NAMALWA (cell line): ENCODE data around the gene SYMPK.
A peak's percentile ranks its signal among the peaks of the same experiment; 100 is the strongest.

Source experiments
- DNase-seq: peaks from one replicate; pipeline ENCODE4 v3.0.0-alpha.2; 2015; ENCODE audit warnings: low spot score

Gene SYMPK

DNA sequence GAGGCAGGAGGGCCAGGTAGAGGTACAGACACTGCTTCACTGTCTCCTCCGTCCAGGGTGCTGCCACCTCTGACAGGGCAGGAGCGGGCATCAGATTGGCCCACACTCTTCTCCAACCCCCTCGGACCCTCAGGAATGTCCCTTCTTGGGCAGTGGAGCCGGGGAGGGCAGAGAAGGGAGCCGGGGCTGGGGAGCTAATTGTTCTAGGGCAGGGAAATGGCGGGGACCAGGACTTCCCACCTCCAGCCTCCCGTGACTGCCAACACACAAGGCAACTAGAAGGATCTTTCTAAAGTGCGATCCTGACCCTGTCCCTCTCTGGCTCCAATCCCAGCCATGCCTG lies 37.7 kb downstream of the SYMPK start:
- no peak for DNase-seq

DNA sequence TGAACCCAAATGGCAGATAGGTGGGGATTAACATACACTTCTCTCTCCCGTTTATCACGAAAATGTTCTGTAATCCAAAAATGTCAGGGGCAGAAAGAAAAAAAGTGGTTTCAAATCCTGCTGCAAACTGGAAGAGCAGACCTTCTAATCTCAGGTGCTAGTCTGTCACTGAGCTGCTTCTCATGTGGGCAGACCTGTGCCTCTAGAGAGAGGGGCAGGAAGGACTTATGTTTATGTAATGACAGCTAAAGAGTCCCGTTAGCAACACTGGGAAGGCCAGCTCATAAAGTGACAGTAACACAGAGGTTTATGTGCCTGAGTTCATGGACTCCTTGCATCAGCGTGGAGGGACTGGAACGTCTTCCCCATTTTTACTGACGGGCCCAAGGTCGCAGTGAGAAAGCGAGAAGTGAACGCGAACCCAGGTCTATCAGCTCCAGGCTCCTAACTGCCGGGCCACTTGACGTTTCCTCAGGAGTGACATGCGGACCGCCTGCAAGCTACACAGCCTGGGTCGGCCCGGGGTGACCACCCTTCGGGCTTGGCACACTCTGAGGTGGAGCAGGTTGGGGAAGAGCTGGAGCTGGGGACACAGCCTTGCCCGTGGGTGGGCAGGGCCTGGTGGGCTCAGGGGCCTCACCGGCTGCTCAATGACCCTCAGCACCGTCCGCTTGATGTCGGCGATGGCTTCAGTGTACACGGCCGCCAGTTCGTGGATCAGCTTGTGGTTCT lies 38.2 kb downstream of the SYMPK start:
- DNase-seq: no peak

DNA sequence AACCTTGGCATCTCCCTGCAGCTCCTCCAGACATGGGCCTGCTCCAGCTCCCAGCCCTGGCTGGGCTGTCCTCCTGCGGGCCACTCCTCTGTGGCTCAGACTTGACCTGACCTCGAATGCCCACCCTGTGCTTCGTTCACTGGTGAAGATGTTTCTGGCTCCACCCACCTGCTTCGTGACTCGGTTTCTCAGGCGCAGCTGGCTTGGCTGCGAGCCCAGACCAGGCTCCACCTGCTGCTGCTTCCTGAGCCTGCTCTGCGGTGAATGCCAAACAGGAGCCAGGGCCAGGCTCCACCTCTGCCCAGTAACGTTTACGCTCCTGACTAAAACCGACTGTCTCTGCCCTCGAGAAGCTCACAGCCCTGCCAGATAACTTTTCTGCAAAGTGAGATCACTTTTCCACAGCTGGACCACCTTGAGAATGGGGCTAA lies 38.9 kb downstream of the SYMPK start:
- peak; percentile 68 for DNase-seq

DNA sequence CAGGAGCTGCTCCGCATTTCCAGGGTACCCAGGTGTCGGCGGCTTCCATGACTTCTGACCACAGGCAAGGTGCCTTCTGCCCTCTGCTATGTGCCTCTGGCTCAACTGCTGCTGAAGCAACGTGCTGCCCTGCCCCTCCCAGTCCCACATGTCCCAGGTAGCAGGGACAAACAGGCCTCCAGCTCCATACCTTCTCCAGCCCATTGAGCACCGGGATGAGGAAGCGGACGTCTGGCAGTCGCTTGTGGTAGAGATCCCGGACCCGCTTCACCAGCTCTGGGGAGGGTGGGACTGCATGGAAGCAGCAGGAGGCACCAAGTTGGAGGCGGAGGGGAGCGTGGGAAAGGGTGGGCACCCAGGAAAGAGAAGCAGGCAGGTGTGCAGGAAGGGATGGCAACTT lies 39.8 kb downstream of the SYMPK start:
- DNase-seq: no peak

DNA sequence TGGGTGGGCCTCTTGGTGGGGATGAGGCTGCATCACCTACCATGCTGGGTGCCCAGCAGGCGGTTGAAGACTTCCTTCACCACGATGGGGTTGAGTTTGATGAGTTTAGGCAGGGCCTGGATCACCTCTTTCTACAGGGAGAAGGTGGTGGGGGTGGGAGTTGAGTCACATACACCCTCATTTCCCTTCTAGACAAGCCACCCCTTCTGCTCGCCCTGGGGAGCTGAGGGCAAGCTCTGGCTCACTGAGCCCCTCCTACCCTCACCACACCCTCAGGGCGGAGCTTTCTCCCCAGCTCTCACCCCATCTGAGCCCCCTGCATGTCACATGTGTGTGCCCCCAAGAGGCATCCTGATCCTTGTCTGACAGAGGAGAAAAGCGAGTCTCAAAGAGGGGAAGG lies 40.2 kb downstream of the SYMPK start:
- DNase-seq: no peak

DNA sequence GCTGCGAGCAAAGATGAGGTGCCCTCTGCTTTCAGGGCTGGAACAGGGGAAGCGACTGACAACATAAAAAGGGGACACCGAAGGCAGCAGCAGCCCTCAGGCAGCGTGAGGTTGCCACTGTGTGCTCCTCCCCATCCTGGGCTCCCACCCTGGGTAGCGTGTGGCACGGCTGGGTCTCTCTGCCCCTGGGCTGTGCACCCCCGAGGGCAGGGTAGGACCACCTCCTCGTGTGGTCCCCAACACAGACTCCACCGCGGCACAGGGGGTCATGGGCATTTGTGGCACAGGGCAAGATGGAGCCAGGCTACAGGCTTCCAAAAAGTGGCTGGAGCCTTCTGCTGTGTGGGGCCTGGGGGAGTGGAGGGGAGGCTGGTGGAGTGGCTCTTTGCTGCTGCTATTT lies 41.4 kb downstream of the SYMPK start:
- no peak for DNase-seq

DNA sequence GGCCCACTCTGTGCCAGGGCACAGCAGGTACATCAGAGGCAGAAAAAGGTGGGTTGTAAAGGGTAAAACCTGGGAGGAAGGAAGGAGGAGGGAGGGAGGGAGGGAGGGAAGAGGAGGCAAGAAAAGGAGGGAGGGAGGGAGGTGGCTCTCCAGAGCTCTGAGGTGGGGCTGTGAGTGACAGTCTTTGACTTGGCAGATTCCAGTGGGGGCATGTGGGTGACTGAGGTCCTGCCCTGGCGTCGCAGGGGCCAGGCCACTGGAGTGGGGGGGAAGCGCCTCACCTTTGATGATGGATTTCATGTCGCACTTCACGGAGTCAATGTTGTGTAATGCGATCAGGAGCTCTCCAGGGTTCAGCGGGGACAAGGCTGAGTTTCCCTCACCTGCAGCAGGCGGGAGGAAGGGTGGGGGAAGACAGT lies 41.8 kb downstream of the SYMPK start:
- no peak for DNase-seq

DNA sequence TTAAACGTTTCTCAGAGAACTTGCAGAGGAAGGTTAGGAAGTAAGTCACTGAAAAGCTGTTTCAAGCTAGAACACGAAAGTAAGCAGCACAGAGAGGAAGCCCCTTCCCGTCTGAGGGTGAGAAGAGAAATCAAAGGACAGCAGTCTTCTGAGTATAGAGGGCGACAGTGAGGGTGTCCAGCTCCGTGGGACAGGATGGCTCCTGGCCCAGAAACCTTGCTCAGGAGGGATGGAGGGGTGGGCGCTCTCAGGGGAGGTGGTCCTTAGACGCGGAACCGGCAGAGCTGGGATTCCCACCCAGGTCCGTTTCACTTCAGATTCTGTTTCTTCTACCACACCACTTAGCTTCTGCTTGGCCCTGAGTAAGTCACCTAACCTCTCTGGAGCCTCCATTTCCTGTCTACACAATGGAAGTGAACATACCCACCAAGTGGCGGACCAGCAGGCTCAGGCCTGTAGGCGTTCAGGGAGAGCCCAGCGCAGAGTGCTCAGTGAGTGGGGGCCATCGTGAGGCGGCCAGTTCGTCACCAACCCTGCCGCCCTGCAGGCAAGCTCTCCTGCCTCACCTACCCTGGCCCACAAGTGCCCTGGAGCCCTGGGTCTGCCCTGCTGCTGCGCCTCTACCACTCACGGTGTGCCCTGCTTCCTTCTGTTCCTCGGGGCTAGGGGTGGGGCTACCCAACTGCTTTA lies 42.4 kb downstream of the SYMPK start:
- no peak for DNase-seq

DNA sequence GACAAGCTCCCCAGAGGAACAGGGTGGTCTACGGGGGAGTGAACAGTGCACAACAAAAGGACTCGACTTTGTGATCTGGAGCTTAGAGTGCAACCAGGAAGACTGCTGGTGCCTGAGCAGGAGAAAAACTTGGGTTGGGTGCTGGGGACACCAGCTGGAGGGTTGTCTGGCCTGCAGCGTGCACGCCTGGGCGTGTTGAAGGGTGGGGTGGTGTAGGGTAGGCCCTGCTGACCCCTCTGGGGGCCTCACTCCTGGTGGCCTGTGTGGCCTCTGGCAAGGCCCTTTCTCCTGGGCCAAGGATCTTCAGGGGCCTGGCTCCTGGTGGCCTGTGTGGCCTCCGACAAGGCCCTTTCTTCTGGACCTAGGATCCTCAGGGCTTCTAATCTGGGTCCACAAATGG lies 43.2 kb downstream of the SYMPK start:
- no peak for DNase-seq

DNA sequence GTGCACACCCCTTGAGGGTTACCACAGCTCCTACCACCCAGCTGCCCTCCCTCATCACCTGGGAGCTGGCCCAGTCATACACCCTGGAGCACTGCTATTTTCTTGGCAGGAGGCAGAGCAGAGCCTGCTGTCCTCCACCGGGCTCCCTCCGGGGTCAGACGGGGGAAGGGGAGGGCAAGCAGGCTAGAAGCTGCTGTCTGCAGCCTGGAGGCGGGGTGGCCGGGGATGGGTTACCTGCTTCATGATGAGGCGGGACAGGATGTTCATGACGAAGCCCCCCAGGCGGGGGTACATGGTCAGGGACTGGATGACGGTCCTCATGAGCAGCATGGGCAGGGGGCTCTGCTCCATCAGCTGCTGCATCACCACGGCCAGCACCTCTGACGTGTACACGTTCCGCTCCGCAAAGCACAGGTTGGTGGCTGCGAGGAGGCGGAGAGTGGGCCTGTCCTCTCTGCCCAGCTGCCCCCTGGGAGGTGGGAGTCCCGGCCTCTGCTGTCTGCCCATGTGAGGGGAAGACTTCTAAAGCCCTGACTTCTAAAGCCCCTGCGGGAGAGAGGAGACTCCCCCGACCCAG lies 45.1 kb downstream of the SYMPK start:
- DNase-seq: no peak

DNA sequence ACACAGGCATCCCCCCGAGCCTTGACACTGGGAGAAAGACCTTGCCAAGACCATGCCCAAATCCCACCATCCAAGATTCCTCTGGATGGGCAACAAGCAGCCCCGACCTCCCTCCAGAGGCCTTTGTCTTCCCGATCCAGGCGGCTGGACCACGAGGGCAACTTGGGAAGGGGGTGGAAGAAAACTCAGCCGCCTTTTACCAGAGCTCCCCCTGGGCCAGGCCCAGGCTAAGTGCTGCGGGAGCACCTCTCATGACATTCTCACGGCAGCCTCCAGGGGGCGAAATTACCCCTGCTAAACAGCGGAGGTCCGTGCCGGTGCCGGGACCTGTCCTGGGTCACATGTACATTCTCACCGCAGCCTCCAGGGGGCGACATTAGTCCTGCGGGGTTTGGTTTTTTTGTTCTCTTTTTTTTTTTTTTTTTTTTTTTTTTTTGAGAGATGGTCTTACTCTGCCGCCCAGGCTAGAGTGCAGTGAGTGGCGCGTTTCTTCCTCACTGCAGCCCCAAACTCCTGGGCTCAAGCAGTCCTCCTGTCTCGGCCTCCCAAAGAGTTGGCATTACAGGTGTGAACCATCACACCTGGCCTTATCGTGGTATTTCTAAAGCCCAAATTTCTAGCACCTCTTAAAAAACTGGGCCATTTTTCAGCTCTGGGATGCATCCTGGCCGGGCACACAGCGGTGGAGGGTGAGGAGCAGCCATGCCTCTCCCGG lies 45.8 kb downstream of the SYMPK start:
- peak; percentile 98 for DNase-seq

DNA sequence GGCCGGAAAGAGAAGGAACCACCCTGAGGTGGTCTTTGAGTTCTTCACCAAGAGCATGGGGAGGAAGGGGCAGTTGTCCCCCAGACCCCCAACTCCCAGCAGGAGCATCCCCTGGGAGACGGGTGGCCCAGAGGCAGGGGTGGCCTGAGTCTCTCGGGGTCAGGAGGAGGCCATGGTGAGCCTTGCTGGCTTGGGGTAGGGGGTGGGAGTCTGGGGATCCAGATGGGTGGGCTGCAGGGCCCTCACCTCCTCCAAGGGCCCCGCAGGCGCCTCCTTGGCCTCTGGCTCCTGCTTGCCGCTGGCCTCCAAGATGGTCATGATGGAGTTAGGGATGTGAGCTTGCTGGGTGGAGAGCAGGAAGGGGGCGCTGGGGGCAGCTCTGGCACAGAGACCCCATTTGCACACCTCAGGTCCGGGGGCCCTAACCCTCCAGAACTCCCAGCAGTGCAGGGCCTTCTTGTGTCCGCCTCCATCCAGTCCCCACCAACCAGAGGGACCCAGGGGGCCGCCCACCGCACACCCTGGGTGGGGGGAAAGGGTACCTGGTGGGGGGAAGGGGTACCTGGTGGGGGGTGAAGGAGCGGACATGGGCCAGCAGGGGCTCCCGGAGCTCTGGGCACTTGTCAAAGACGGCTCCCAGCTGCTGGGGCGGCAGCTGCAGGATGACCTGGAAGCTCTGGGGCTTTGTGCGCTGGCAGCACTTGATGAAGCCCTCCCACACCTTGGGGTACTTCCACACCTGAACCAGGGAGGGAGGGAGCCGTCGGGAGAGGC lies 46.5 kb downstream of the SYMPK start:
- no peak for DNase-seq

DNA sequence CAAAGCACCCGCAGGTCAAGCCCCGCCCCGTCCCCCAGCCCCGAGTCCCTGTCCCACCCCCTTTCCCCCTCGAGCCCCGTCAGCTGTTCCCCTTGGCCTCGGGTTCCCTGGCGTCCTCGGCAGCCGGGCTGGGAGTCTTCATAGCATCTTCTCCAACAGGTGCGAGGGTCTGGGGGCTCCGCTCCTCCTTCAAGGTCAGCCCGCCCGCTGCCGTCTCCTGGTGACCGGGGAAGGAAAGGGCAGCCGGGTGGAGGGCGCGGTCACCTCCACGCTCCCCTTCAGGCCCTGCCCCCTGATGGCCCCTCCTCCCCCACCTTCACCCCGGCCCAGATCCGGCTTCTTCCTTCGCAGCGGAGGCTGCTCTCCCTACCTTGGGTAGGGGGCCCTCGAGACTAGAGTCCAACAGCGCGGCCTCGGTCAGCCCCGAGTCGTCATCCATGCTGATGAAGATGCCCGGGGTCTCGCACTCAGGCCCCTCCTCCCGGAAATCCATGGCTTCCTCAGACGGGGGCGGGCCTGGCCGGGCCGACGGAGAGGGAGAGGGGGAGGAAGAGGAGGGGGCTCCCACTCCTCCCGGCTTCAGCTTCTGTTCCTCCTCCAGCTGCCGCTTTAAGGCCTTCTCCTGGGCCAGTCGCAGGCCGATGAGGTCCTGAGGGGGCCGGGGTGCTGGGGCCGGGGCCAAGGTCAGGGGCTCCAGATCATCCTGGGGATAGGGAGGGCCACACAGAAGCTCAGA lies 47.3 kb downstream of the SYMPK start:
- no peak for DNase-seq

DNA sequence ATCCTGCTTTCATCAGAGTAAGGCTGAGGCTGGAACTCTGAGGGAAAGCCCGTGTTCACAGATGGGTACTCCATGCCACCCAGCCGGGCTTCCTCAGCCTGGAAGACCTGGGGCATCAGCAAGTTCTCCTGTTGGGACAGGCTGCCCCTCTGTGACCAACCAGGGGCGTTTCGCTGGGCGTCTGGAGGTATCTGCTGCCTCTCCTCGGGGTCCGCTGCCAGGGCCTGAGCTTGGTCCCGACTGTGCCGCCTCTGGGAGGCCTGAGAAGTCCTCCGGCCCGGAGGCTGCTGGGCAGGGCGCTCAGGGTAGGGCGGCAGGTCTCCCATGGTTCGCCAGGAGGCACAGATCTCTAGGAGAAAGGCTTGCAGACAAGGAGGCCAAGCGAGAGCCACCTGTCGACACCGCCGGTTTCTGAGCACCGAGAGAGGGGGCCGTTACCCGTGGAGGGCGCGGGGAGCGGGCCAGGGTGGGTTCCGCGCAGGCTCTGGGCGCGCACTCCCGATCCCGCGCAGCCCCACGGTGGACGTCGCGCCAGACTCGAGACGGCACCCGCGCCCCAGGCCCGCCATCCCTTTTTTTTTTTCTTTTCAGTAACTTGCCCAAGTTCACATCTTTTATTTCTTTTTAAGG lies 48.0 kb downstream of the SYMPK start, which contains the start of gene RSPH6A:
TSS of gene RSPH6A (minus strand) at position 458 of the 630 bp plus-strand sequence. CDS start at position 326, 132 bp downstream.
- DNase-seq: no peak

DNA sequence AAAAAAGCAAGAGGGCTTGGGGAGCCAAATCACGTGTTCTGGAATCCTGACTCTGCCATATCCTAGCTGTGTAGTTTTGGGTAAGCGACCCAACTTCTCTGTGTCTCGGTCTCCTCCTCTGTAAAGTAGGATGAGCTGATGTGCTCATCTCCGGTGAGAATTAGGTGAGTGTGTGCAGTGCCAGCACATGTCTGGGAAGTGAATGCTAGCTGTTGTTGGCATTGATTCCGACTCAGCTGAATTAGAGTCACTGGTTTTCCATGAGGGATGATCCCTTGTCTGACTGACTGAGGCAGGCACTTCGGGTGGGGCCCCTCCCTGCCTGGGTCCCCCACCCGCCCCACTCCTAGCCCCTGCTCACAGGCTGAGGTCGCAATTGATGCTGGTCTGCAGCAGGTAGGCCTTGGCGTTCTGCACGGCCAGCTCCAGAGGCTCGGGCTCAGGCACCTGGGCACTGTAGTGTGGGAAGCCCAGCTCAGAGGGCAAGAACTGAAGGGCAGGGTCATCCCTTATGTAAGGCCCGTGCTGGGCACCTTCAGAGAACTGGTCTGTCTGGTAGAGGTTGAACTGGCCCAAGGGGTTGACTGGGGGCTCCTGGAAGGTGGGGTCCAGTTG lies 48.7 kb downstream of the SYMPK start:
- no peak for DNase-seq

DNA sequence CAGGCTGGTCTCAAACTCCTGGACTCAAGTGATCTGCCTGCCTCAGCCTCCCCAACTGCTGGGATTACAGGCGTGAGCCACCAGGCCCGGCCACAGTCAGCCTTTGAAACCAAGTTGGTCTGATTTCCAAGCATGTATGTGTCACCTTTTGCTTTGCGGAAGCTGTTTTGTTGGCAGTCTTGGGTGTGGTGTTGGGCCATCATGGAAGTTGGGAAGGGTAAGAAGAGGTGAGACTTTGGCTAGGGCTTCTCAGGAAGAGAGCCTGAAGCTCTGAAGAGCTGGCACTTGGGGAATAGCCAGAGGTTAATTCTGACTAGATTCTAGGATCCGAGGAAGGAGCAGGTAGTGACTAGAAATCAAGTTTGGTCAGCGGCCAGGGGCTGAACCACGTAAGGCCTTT lies 50.6 kb downstream of the SYMPK start:
- DNase-seq: no peak

DNA sequence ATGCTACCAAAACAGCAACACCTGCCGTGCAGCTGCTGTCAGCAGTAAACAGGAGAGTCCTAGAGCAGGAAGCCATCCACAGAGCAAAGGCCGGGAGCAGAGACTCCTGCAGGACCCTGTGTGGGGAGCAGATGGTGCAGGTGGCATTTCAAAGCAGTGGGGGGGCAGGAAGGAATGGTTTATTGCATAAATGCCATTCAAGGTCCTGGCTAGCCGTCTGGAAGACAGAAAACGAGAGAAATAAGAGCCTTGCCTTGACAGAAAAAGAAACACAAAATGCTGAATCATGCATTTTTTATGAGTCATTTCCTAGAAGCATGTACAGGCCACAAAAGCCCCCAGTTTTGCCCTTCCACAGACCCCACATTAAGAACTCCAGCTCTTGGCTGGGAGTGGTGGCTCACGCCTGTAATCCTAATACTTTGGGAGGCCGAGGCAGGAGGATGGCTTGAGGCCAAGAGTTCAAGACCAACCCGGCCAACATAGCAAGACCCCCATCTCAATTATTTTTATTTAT lies 53.2 kb downstream of the SYMPK start:
- peak; percentile 68 for DNase-seq

DNA sequence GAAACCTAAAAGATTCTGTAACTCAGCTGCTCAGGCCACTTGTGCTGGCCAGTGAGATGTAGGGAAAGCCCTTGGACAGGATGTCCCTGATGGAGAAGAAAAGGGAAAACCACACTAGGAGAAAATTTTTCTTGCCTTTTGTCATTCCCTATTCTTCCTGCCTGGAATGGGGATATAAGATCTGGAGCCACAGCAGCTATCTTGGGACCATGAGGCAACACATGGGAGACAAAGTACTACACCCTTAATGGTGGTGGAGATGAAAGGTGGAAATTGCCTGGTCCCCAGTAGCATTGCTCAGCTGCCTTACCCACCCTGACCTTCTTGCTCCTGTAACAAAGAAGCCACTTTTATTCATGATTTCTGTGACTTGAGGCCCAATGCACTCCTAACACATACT lies 57.2 kb downstream of the SYMPK start:
- no peak for DNase-seq

DNA sequence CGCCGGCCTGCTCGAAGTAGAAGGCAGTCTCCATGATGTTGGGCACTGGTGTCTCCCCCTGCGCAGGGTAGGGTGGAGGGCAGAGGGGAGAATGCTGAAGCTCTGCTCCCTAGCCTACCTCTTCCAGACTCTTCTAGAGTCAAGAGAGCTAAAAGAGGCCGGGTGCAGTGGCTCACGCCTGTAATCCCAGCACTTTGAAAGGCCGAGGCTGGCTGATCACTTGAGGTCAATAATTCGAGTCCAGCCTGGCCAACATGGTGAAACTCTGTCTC lies 58.1 kb downstream of the SYMPK start:
- DNase-seq: no peak
